ENCODE measurements around the gene PHACTR2.
"Not testable (repeated sequence)": the region's sequence is repeated elsewhere in the genome, so short reads cannot be mapped to it uniquely, and the experiment has no call there.

The PHACTR2 gene

GRCh38 chr6:143677891-143678791 is at the start of gene PHACTR2:
Gene PHACTR2 (plus strand): TSS chr6:143677965. CDS start chr6:143678164, 199 bp downstream.
- no peak for DNase-seq

GRCh38 chr6:143629104-143630080 is 48.4 kb upstream of the PHACTR2 start:
- DNase-seq = no peak

- not testable (repeated sequence) for DNase-seq
These were observed 46.6 kb upstream of the PHACTR2 start for GRCh38 chr6:143631196-143631595.

GRCh38 chr6:143632894-143633293 is 44.9 kb upstream of the PHACTR2 start:
- DNase-seq = no peak

GRCh38 chr6:143634486-143634885 is 43.3 kb upstream of the PHACTR2 start:
- no peak for DNase-seq

- DNase-seq = no peak
These were observed 40.1 kb upstream of the PHACTR2 start for GRCh38 chr6:143637691-143638090.

- DNase-seq = no peak
These were observed 35.4 kb upstream of the PHACTR2 start for GRCh38 chr6:143642403-143642802.

GRCh38 chr6:143647191-143647590 is 30.6 kb upstream of the PHACTR2 start:
- no peak for DNase-seq

GRCh38 chr6:143647732-143648131 is 30.0 kb upstream of the PHACTR2 start:
- DNase-seq = no peak

GRCh38 chr6:143649319-143649718 is 28.4 kb upstream of the PHACTR2 start:
- not testable (repeated sequence) for DNase-seq

- not testable (repeated sequence) for DNase-seq
These were observed 26.4 kb upstream of the PHACTR2 start for GRCh38 chr6:143651328-143651727.

- DNase-seq = no peak
These were observed 24.9 kb upstream of the PHACTR2 start for GRCh38 chr6:143652841-143653331.

GRCh38 chr6:143655541-143655940 is 22.2 kb upstream of the PHACTR2 start:
- no peak for DNase-seq

GRCh38 chr6:143656026-143656425 is 21.7 kb upstream of the PHACTR2 start:
- DNase-seq = no peak

- no peak for DNase-seq
These were observed 20.0 kb upstream of the PHACTR2 start for GRCh38 chr6:143657809-143658208.

GRCh38 chr6:143660170-143660569 is 17.6 kb upstream of the PHACTR2 start:
- not testable (repeated sequence) for DNase-seq

- DNase-seq = no peak
These were observed 13.6 kb upstream of the PHACTR2 start for GRCh38 chr6:143664171-143664570.

GRCh38 chr6:143666007-143666406 is 11.8 kb upstream of the PHACTR2 start:
- DNase-seq = not testable (repeated sequence)

- DNase-seq = not testable (repeated sequence)
These were observed 8.3 kb upstream of the PHACTR2 start for GRCh38 chr6:143669483-143669882.

- no peak for DNase-seq
These were observed 4.1 kb upstream of the PHACTR2 start for GRCh38 chr6:143673669-143674068.

- DNase-seq = no peak
These were observed 3.0 kb upstream of the PHACTR2 start for GRCh38 chr6:143674483-143675381.

- DNase-seq = no peak
These were observed 2.3 kb upstream of the PHACTR2 start for GRCh38 chr6:143675382-143675900.

All from activated effector memory CD4-positive, alpha-beta T cell treated with anti-CD3 and anti-CD28 coated beads, Interleukin-2, amount 50 U/mL, for 16 hours (primary cell).